ENCODE results near the gene LRP2. TPM values are rescaled to one million over a fixed set of nuclear protein-coding genes. Genes with fewer than 3 reads are reported as not detected.

Gene LRP2
- total and polyA plus RNA-seq, 2 of the 8 experiments (the other 6 are each of a cell fraction or from before 2014, with no cell fraction given) = 2.0 to 2.9 TPM

GRCh38 chr2:169286624-169287231, 75.6 kb downstream of the LRP2 start (continued):
- TF ChIP-seq CHD7 (IDR thresholded peaks at IDR 0.05; ENCODE audit: insufficient replicate concordance, low read length) (no peak), JUND (IDR thresholded peaks at IDR 0.05; ENCODE audit: low read length) (no peak), TAF1 (IDR thresholded peaks at IDR 0.05; ENCODE audit: low read depth, low read length) (no peak), CTCF (IDR thresholded peaks at IDR 0.05; ENCODE audit: control extremely low read depth in 1 of 3, insufficient read depth in 1 of 3, low read depth in 1 of 3, low read length in 3 of 3) (no peak), SP2 (IDR thresholded peaks at IDR 0.05; ENCODE audit: low read length) (no peak), CBX8 (IDR thresholded peaks at IDR 0.05; ENCODE audit: borderline replicate concordance, low read depth, low read length) (no peak), NANOG (IDR thresholded peaks at IDR 0.05; ENCODE audit: insufficient read depth, low read depth, low read length, poor library complexity, severe bottlenecking) (no peak), SIX5 (IDR thresholded peaks at IDR 0.05; ENCODE audit: low read depth, low read length) (no peak)

All from H1 (cell line).